A549 (cell line): ENCODE results near the gene CILP.

ENCODE experiments used
- CEBPB ChIP-seq, 2 experiments: fragments of >200 bp in 1 of 2; sonication (Bioruptor Twin) in 1 of 2; formaldehyde crosslinking in 1 of 2; IDR thresholded peaks; 2 replicates each; pipeline ENCODE4 v1.6.1; 2012 to 2016
- CTCF ChIP-seq: fragments of >200 bp; sonication (Bioruptor Twin); formaldehyde crosslinking; IDR thresholded peaks from 3 replicates; pipeline ENCODE4 v1.5.1; 2016
- E2F6 ChIP-seq: IDR thresholded peaks from 2 replicates; pipeline ENCODE4 v1.6.1; 2012; ENCODE audit warnings: low read depth, borderline replicate concordance
- ELK1 ChIP-seq: fragments of 150-350 bp; IDR thresholded peaks from 2 replicates; pipeline ENCODE4 v1.6.1; 2014; ENCODE audit warnings: low read depth, mild to moderate bottlenecking, low read length
- HMGXB4 ChIP-seq: fragments of 250-450 bp; sonication (Bioruptor Pico); IDR thresholded peaks from 2 replicates; pipeline ENCODE4 v1.5.0; 2021; ENCODE audit warnings: mild to moderate bottlenecking, moderate library complexity, borderline replicate concordance
- KDM1A ChIP-seq: fragments of 200-600 bp; sonication (generic); IDR thresholded peaks from 2 replicates; pipeline ENCODE4 v1.6.1; 2016; ENCODE audit warnings: low read depth, mild to moderate bottlenecking
- MAX ChIP-seq: IDR thresholded peaks from 2 replicates; pipeline ENCODE4 v1.6.1; 2012
- POLR2A ChIP-seq: IDR thresholded peaks from 2 replicates; pipeline ENCODE4 v1.6.1; 2012; ENCODE audit warnings: mild to moderate bottlenecking, low read length
- SREBF2 ChIP-seq: fragments of 450-650 bp; IDR thresholded peaks from 2 replicates; pipeline ENCODE4 v1.6.1; 2014; ENCODE audit warnings: mild to moderate bottlenecking, moderate library complexity
- USF2 ChIP-seq: fragments of 450-650 bp; IDR thresholded peaks from 2 replicates; pipeline ENCODE4 v1.6.1; 2014; ENCODE audit warnings: antibody characterized with exemption

GRCh38 chr15:65192016-65192415 is 19.3 kb downstream of the CILP start:
- TF ChIP-seq POLR2A (no peak), KDM1A (no peak), CTCF (no peak), USF2 (no peak), E2F6 (no peak), MAX (no peak), ELK1 (no peak), SREBF2 (no peak), CEBPB (IDR thresholded peaks at IDR 0.05) (no peak), HMGXB4 (CRISPR knock-in tag) (no peak)
